HUES48 (cell line): ENCODE measurements around the gene SHC3.

ENCODE experiments used
- H3K27ac ChIP-seq: one replicate; pipeline ENCODE4 v1.7.0; 2013; ENCODE audit warnings: low read depth, low read length, inconsistent platforms
- H3K27me3 ChIP-seq: 2 replicates; pipeline ENCODE4 v1.6.1; 2013; ENCODE audit warnings: mild to moderate bottlenecking, low read length; ENCODE audit not compliant: control insufficient read depth, insufficient read depth
- H3K36me3 ChIP-seq: 2 replicates; pipeline ENCODE4 v1.6.1; 2013; ENCODE audit warnings: low read length; ENCODE audit not compliant: control insufficient read depth, insufficient read depth
- H3K4me1 ChIP-seq: 2 replicates; pipeline ENCODE4 v1.6.1; 2013; ENCODE audit warnings: mild to moderate bottlenecking, low read length; ENCODE audit not compliant: control insufficient read depth, insufficient read depth
- H3K4me3 ChIP-seq: 2 replicates; pipeline ENCODE4 v1.5.1; 2013; ENCODE audit warnings: mild to moderate bottlenecking, low read depth, low read length
- H3K9ac ChIP-seq: 2 replicates; pipeline ENCODE4 v1.6.1; 2013; ENCODE audit warnings: mild to moderate bottlenecking, low read depth, low read length, moderate library complexity
- H3K9me3 ChIP-seq: 2 replicates; pipeline ENCODE4 v1.6.1; 2013; ENCODE audit warnings: low read length; ENCODE audit not compliant: control insufficient read depth, insufficient read depth

The SHC3 gene, protein sequence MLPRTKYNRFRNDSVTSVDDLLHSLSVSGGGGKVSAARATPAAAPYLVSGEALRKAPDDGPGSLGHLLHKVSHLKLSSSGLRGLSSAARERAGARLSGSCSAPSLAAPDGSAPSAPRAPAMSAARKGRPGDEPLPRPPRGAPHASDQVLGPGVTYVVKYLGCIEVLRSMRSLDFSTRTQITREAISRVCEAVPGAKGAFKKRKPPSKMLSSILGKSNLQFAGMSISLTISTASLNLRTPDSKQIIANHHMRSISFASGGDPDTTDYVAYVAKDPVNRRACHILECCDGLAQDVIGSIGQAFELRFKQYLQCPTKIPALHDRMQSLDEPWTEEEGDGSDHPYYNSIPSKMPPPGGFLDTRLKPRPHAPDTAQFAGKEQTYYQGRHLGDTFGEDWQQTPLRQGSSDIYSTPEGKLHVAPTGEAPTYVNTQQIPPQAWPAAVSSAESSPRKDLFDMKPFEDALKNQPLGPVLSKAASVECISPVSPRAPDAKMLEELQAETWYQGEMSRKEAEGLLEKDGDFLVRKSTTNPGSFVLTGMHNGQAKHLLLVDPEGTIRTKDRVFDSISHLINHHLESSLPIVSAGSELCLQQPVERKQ

DNA sequence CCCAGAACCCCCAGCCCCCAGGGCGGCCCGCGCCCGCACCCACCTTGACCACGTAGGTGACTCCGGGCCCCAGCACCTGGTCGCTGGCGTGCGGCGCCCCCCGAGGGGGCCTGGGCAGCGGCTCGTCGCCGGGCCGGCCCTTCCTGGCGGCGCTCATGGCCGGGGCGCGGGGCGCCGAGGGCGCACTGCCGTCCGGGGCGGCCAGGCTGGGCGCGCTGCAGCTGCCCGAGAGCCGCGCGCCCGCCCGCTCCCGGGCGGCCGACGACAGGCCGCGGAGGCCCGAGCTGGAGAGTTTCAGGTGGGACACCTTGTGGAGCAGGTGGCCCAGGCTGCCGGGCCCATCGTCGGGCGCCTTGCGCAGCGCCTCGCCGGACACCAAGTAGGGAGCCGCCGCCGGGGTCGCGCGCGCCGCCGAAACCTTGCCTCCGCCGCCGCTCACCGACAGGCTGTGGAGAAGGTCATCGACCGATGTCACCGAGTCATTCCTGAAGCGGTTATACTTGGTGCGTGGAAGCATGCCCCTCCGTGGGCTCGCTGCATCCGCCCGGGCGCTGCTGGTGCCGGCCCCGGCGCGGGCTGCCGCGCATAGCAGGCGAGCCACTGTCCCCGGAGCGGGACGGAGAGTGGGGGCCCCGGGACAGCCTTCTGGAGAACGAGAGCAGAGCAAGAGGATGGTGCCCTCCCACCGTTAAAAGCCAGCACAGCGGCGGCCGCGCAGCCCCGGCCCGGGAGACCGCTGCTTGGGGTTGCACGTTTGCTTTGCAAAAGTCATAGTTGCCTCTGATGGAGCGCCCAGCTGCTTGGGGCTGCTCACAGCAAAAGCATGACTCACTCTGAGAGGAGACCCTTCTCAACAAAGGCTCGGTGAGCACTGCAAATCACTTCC lies at the start of gene SHC3:
Gene SHC3, minus strand, starts transcription at position 875 of the 886 bp plus-strand sequence. Its CDS starts 358 bp downstream, at position 517.
- H3K4me3 ChIP-seq, result peak within 1 kb of the TSS; percentile 61
- no peaks in the 10 kb centered on the region for H3K36me3 ChIP-seq
- peaks cover 39% of the 10 kb centered on the region for H3K4me1 ChIP-seq
- peak within 1 kb of the TSS; percentile 73 for H3K27ac ChIP-seq
- H3K27me3 ChIP-seq, result peaks cover 51% of the 10 kb centered on the region
- peak within 1 kb of the TSS; percentile 25 for H3K9ac ChIP-seq
- no peaks in the 10 kb centered on the region for H3K9me3 ChIP-seq

GRCh38 chr9:89225991-89226471 lies 47.4 kb upstream of the SHC3 start:
- Histone ChIP-seq H3K4me3 (no peak overlapping the region), H3K4me1 (peaks cover 11% of the 10 kb centered on the region), H3K36me3 (no peaks in the 10 kb centered on the region), H3K27ac (peak overlapping the region; percentile 7), H3K9ac (no peak overlapping the region), H3K27me3 (no peaks in the 10 kb centered on the region), H3K9me3 (no peaks in the 10 kb centered on the region)

DNA sequence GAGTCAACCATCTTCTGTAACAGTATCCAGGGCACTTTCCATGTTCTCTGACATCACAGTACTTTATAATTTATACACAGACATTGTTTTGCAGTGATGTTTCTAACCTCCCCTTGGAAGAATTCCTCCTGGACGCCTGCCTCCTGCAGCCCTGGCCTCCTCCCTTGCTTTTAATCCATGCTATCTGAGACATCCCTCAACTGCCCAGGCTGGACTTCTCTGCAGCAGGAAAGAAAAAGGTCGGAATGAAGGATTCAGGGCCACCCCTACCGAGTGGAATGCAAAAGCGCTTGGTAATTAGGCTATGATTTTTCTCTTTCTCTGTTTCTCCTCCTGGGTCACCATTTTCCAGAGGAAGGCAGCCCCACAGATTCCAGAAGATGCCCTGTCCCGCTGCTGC lies 47.0 kb upstream of the SHC3 start:
- no peaks in the 10 kb centered on the region for H3K9me3 ChIP-seq
- H3K27me3 ChIP-seq, result no peaks in the 10 kb centered on the region
- peaks cover 11% of the 10 kb centered on the region for H3K4me1 ChIP-seq
- no peak overlapping the region for H3K4me3 ChIP-seq
- no peak overlapping the region for H3K9ac ChIP-seq
- no peaks in the 10 kb centered on the region for H3K36me3 ChIP-seq
- peak overlapping the region; percentile 7 for H3K27ac ChIP-seq

GRCh38 chr9:89225036-89225435 lies 46.4 kb upstream of the SHC3 start:
- no peaks in the 10 kb centered on the region for H3K36me3 ChIP-seq
- no peaks in the 10 kb centered on the region for H3K27me3 ChIP-seq
- H3K4me3 ChIP-seq, result no peak overlapping the region
- no peak overlapping the region for H3K9ac ChIP-seq
- H3K27ac ChIP-seq, result no peak overlapping the region
- no peaks in the 10 kb centered on the region for H3K9me3 ChIP-seq
- H3K4me1 ChIP-seq, result peaks cover 11% of the 10 kb centered on the region

GRCh38 chr9:89224633-89225032 lies 46.0 kb upstream of the SHC3 start:
- no peak overlapping the region for H3K9ac ChIP-seq

DNA sequence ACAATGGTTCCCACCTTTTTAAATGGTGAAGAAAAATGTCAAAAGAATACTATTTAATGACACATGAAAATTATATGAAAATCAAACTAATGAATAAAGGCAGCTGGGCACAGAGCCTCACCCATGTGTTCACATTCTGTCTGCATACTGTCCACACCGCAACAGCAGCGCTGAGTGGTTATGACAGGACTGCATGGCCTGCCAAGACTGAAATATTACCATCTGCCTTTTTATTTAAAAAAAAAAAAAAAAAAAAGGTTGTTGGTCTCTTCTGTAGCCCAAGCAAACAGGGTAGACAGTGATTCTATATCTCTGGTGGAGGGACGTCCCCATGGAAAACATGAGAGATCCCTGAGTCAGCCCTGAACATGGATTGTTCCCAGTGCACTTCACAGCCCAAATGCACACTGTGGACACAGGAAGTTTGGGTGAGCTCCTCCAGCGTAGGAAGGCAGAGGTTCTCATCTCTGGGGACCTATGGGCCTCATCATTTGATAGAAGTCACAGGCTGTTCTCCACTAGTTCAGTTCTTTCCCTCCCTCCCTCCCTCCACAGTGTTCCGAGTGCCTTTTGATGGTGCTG lies 44.9 kb upstream of the SHC3 start:
- H3K36me3 ChIP-seq, result no peaks in the 10 kb centered on the region
- no peak overlapping the region for H3K4me3 ChIP-seq
- H3K27ac ChIP-seq, result no peak overlapping the region
- no peaks in the 10 kb centered on the region for H3K27me3 ChIP-seq
- H3K9ac ChIP-seq, result no peak overlapping the region
- peaks cover 11% of the 10 kb centered on the region for H3K4me1 ChIP-seq
- no peaks in the 10 kb centered on the region for H3K9me3 ChIP-seq

More at GRCh38 chr9:89224633-89225032, 46.0 kb upstream of the SHC3 start:
- Histone ChIP-seq H3K27ac (no peak overlapping the region), H3K4me1 (peaks cover 11% of the 10 kb centered on the region), H3K4me3 (no peak overlapping the region), H3K36me3 (no peaks in the 10 kb centered on the region), H3K27me3 (no peaks in the 10 kb centered on the region), H3K9me3 (no peaks in the 10 kb centered on the region)

DNA sequence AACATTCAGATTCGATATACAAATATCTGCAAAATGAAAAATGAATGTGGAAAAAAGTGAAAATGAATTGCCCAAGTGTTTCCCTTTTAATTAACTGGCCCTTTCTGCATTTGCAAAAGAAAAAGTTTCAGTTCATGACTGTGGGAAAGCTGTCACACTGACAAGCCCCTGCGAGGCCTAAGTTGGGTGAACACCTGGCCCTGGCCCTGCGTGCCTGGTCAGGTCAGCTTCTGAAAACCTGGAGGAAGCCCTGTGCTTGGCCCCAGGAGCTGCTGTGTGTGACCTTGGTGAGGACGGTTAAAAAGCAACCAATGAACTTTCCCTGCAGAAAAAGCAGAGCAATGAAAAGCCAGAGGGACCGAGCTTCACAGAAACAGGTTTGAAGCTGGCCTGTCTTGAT lies 41.0 kb upstream of the SHC3 start:
- H3K27ac ChIP-seq, result no peak overlapping the region
- H3K27me3 ChIP-seq, result no peaks in the 10 kb centered on the region
- H3K9me3 ChIP-seq, result no peaks in the 10 kb centered on the region

GRCh38 chr9:89218040-89218928 lies 39.7 kb upstream of the SHC3 start:
- Histone ChIP-seq H3K4me3 (no peak overlapping the region), H3K27ac (no peak overlapping the region), H3K9ac (no peak overlapping the region), H3K36me3 (no peaks in the 10 kb centered on the region), H3K27me3 (no peaks in the 10 kb centered on the region), H3K4me1 (peaks cover 5% of the 10 kb centered on the region), H3K9me3 (no peaks in the 10 kb centered on the region)

More for the DNA sequence above, 41.0 kb upstream of the SHC3 start:
- H3K4me1 ChIP-seq, result peaks cover 5% of the 10 kb centered on the region
- H3K9ac ChIP-seq, result no peak overlapping the region
- H3K4me3 ChIP-seq, result no peak overlapping the region
- no peaks in the 10 kb centered on the region for H3K36me3 ChIP-seq

GRCh38 chr9:89215342-89215741 lies 36.7 kb upstream of the SHC3 start:
- Histone ChIP-seq H3K9ac (no peak overlapping the region), H3K27ac (peak overlapping the region; percentile 10), H3K27me3 (no peaks in the 10 kb centered on the region), H3K4me3 (no peak overlapping the region), H3K4me1 (peaks cover 5% of the 10 kb centered on the region), H3K9me3 (peaks cover 5% of the 10 kb centered on the region; the same call in 1 of the 2 replicates), H3K36me3 (no peaks in the 10 kb centered on the region)

DNA sequence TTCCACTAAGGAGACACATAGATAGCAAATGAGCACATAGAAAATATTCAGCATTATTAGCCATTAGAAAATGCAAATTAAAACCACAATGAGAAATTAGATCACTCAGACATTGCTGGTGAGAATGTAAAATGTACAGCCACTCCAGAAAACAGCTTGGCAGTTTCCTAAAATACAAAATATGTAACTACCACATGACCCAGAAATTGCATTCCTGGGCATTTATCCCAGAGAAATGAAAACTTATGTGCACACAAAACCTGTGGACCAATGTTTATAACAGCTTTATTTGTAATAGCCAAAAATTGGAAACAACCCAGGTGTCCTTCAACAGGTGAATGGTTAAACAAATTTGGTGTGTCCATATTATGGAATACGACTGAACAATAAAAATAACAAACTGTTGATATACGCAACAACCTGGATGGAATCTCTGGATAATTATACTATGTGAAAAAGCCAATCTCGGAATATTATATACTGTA lies 34.8 kb upstream of the SHC3 start:
- H3K27me3 ChIP-seq, result no peaks in the 10 kb centered on the region

More for the DNA sequence above, 34.8 kb upstream of the SHC3 start:
- no peak overlapping the region for H3K4me3 ChIP-seq
- no peaks in the 10 kb centered on the region for H3K36me3 ChIP-seq
- H3K4me1 ChIP-seq, result peaks cover 5% of the 10 kb centered on the region
- no peak overlapping the region for H3K27ac ChIP-seq
- H3K9me3 ChIP-seq, result peaks cover 5% of the 10 kb centered on the region
- no peak overlapping the region for H3K9ac ChIP-seq
